Omental fat pad (tissue), 4 donors: ENCODE data around the gene RNF168. TPM values are rescaled to one million over a fixed set of nuclear protein-coding genes. Genes with fewer than 3 reads are reported as not detected.
"Not testable (repeated sequence)": the region's sequence is repeated elsewhere in the genome, so short reads cannot be mapped to it uniquely, and the experiment has no call there.

Experiments used
- ATAC-seq: fragments of 150-250 bp; one replicate; pipeline ENCODE4 v1.9.1; 2016; ENCODE audit warnings: mild to moderate bottlenecking, moderate library complexity; ENCODE audit not compliant: low FRiP score
- DNase-seq: peaks from one replicate; pipeline ENCODE4 v3.0.0-alpha.2; 2019; ENCODE audit warnings: low spot score
- total RNA-seq, 4 donors: library from RNA; depleted of rRNA; stranded (reverse); fragments of >200 nt; gene quantifications; one replicate each; pipeline ENCODE4 v1.1.0, GENCODE V29; 2016
- TF ChIP-seq, protein P1 (sequence below), 3 donors: fragments of 450-650 bp; IDR thresholded peaks; one replicate each; pipeline ENCODE4 v1.5.1; 2016 to 2017; ENCODE audit warnings: antibody characterized with exemption in 3 of 3, mild to moderate bottlenecking in 3 of 3, moderate library complexity in 2 of 3

Gene RNF168
- total RNA-seq, 4 donors from 2014 or later = 18.5 to 34.5 (median 20.2) TPM

DNA sequence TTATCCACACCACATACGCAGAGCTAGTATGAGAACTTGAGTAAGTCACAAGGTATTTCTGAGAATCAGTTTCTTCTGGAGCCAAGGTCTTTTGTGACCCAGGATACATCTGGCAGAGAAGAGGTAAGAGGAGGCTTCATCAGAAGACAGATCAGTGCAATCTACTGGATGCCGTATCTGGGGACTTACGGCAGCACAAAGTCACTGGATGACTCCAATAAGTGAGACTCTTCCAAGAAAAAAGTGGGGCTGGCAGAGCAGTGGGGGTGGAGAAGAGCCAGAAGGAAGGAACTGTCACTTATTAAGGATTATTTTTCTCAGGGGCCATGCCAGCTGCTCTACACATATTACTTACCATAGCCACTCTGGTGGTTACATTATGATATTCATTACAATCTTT lies 39.8 kb downstream of the RNF168 start:
- DNase-seq (no peak), ATAC-seq (no peak)
- TF ChIP-seq, protein P1, sequence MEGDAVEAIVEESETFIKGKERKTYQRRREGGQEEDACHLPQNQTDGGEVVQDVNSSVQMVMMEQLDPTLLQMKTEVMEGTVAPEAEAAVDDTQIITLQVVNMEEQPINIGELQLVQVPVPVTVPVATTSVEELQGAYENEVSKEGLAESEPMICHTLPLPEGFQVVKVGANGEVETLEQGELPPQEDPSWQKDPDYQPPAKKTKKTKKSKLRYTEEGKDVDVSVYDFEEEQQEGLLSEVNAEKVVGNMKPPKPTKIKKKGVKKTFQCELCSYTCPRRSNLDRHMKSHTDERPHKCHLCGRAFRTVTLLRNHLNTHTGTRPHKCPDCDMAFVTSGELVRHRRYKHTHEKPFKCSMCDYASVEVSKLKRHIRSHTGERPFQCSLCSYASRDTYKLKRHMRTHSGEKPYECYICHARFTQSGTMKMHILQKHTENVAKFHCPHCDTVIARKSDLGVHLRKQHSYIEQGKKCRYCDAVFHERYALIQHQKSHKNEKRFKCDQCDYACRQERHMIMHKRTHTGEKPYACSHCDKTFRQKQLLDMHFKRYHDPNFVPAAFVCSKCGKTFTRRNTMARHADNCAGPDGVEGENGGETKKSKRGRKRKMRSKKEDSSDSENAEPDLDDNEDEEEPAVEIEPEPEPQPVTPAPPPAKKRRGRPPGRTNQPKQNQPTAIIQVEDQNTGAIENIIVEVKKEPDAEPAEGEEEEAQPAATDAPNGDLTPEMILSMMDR (IDR thresholded peaks at IDR 0.05) = no peak

- no peak for DNase-seq
- ATAC-seq = no peak
- TF ChIP-seq, protein P1 (IDR thresholded peaks at IDR 0.05) = no peak
These were observed 40.2 kb downstream of the RNF168 start for GRCh38 chr3:196463478-196463756.

DNA sequence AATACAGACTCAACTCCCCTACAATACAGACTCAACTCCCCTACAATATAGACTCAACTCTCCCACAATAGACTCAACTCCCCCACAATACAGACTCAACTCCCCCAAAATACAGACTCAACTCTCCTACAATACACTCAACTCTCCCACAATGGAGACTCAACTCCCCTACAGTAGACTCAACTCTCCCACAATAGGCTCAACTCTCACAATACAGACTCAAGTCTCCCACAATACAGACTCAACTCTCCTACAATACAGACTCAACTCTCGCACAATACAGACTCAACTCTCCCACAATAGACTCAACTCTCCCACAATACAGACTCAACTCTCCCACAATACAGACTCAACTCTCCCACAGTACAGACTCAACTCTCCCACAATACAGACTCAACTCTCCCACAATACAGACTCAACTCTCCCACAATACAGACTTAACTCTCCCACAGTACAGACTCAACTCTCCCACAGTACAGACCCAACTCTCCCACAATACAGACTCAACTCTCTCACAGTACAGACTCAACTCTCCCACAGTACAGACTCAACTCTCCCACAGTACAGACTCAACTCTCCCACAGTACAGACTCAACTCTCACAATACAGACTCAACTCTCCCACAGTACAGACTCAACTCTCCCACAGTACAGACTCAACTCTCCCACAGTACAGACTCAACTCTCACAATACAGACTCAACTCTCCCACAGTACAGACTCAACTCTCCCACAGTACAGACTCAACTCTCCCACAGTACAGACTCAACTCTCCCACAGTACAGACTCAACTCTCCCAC lies 40.7 kb downstream of the RNF168 start:
- not testable (repeated sequence) for DNase-seq, ATAC-seq

- no peak for DNase-seq
- TF ChIP-seq, protein P1 (IDR thresholded peaks at IDR 0.05) = no peak
- no peak for ATAC-seq
These were observed 45.5 kb downstream of the RNF168 start for GRCh38 chr3:196458063-196458462.

DNA sequence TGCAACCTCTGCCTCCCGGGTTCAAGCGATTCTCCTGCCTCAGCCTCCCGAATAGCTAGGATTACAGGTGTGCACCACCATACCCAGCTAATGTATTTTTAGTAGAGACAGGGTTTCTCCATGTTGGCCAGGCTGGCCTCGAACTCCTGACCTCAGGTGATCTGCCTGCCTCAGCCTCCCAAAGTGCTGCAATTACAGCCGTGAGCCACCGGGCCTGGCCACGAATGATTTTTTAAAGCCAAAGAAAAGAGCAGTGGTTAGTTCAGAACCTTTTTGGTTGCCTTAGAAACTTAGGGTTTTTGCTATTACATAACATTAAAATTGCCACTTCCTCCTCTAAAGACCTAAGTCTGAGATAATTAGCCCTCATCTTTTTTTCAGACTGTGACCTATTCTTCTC lies 46.1 kb downstream of the RNF168 start:
- not testable (repeated sequence) for DNase-seq, ATAC-seq

- no peak for ATAC-seq
- TF ChIP-seq, protein P1 (IDR thresholded peaks at IDR 0.05) = no peak
These were observed 48.6 kb downstream of the RNF168 start for GRCh38 chr3:196454935-196455334.

DNA sequence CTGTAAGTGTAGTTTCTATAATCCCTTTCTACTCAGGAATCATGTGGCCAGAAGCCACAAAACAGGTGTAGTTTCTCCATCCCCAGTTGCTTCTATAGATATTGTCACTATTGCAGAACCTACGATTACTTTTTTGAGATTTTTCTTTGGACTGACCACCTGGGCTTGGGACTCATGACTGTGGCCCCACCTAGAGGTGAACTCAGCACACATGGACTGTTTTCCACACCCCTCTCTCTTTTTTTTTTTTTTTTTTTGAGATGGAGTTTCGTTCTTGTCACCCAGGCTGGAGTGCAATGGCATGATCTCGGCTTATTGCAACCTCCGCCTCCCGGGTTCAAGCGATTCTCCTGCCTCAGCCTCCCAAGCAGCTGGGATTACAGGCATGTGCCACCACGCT lies 58.2 kb downstream of the RNF168 start:
- not testable (repeated sequence) for DNase-seq, ATAC-seq

More at GRCh38 chr3:196454935-196455334, 48.6 kb downstream of the RNF168 start:
- no peak for DNase-seq

DNA sequence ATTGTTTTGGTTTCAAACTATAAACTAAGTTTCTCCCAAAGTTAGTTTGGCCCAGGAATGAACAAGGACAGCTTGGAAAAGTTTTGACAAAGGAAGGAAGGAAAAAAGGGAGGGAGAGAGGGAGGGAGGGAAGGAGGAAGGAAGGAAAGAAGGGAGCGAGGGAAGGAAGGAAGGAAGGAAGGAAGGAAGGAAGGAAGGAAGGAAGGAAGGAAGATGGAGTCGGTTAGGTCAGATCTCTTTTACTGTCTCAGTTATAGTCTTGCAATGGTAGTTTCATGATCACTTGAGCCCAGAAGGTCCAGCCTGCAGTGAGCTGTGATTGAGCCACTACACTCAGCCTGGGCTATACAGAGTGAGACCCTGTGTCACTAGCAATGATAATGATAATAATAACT lies 59.1 kb downstream of the RNF168 start:
- TF ChIP-seq, protein P1 (IDR thresholded peaks at IDR 0.05) = no peak
- no peak for DNase-seq
- no peak for ATAC-seq

- TF ChIP-seq, protein P1 (IDR thresholded peaks at IDR 0.05) = no peak
- ATAC-seq = no peak
- DNase-seq = no peak
These were observed 62.9 kb downstream of the RNF168 start for GRCh38 chr3:196440696-196441095.
